ENCODE data around the gene GGTLC2. TPM values are rescaled to one million over a fixed set of nuclear protein-coding genes. Genes with fewer than 3 reads are reported as not detected.

The GGTLC2 gene
- total RNA-seq, 1 donor from 2014 or later = not detected

DNA sequence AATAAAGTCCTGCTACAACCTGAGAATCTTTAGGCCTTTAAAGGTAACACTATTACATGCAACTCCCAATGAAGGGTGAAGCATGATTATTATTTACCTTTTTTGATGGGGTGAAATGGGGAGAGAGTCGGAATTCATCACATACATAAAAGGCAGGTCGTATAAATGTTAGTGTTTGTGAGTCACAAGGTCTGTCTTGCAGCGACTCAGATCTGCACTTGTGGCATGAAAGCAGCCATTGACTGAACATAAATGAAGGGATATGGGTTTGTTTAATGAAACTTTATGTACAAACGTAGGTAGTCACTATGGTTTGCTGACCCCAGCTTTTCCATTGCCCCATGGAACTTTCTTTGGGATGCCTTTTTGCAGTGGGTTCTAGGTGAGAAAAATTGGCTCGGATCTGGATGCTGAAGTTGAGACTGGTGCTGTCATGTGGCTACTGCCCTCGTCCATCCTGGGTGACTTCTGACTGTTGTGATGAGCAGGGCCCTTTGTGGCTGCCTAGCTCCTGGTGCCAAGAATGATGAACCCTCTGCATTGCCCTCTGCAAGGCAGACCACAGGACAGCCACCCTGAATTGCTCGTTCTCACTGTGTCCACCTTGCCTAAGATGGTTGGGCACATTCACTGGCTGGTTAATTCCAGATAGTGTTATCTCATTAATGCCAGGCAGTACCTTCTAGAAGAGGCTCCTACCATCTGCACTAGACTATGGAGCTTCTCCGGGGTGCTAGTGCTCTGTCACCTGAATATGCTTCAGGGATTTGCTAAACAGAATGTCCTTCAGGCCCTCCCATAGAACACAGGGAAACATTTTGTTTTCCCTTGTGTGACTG, 11.3 kb downstream of the GGTLC2 start:
- H3K36me3 Mint-ChIP-seq (ENCODE audit: unreplicated experiment) = no peaks in the 10 kb centered on the region
- DNase-seq (ENCODE audit: extremely low spot score, unreplicated experiment) = no peak
- no peak overlapping the region for H3K4me3 Mint-ChIP-seq (ENCODE audit: unreplicated experiment)
- H3K27ac Mint-ChIP-seq (ENCODE audit: unreplicated experiment) = no peak overlapping the region
- H3K4me1 Mint-ChIP-seq (ENCODE audit: unreplicated experiment) = peaks cover 1% of the 10 kb centered on the region
- H3K27me3 Mint-ChIP-seq (ENCODE audit: unreplicated experiment) = peaks cover 9% of the 10 kb centered on the region
- TF ChIP-seq, protein P1, sequence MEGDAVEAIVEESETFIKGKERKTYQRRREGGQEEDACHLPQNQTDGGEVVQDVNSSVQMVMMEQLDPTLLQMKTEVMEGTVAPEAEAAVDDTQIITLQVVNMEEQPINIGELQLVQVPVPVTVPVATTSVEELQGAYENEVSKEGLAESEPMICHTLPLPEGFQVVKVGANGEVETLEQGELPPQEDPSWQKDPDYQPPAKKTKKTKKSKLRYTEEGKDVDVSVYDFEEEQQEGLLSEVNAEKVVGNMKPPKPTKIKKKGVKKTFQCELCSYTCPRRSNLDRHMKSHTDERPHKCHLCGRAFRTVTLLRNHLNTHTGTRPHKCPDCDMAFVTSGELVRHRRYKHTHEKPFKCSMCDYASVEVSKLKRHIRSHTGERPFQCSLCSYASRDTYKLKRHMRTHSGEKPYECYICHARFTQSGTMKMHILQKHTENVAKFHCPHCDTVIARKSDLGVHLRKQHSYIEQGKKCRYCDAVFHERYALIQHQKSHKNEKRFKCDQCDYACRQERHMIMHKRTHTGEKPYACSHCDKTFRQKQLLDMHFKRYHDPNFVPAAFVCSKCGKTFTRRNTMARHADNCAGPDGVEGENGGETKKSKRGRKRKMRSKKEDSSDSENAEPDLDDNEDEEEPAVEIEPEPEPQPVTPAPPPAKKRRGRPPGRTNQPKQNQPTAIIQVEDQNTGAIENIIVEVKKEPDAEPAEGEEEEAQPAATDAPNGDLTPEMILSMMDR (IDR thresholded peaks at IDR 0.05) = no peak
- no peaks in the 10 kb centered on the region for H3K9me3 Mint-ChIP-seq (ENCODE audit: unreplicated experiment)

DNA sequence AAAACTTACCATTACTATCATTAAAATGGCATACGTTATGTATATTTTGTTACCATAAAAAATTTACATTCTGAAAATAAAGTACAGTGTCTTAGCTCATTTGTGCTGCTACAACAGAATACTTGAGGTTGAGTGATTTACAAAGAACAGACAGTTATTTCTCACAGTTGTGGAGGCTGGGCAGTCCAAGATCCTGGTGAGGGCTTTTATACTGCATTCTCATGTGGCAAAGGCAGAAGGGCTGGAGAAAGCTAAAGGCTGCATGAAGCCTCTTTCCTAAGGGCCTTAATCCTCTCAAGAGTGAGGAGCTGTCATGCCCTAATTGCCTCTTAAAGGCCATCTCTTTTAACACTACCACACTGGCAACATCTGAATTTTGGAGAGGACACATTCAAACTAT, 13.3 kb downstream of the GGTLC2 start:
- Mint-ChIP-seq H3K9me3 (ENCODE audit: unreplicated experiment) (no peaks in the 10 kb centered on the region), H3K4me3 (ENCODE audit: unreplicated experiment) (no peak overlapping the region), H3K4me1 (ENCODE audit: unreplicated experiment) (no peaks in the 10 kb centered on the region), H3K27me3 (ENCODE audit: unreplicated experiment) (peaks cover 11% of the 10 kb centered on the region), H3K36me3 (ENCODE audit: unreplicated experiment) (no peaks in the 10 kb centered on the region), H3K27ac (ENCODE audit: unreplicated experiment) (no peak overlapping the region)
- no peak for DNase-seq (ENCODE audit: extremely low spot score, unreplicated experiment)
- TF ChIP-seq, protein P1 (IDR thresholded peaks at IDR 0.05) = no peak

DNA sequence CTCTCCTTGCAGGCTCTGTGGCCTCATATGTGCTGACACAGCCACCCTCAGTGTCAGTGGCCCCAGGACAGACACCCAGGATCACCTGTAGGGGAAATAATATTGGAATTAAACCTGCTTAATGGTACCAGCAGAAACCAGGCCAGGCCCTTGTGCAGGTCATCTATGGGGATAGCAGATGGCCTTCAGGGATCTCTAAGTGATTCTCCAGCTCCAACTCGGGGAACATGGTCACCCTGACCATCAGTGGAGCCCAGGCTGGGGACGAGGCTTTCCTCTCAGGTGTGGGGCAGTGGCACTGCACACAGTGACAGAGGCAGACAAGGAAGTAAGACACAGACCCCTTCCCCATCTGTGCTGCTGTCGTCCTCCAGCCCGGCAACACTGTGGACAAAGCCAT, 16.9 kb downstream of the GGTLC2 start:
- no peaks in the 10 kb centered on the region for H3K36me3 Mint-ChIP-seq (ENCODE audit: unreplicated experiment)
- TF ChIP-seq, protein P1 (IDR thresholded peaks at IDR 0.05) = no peak
- no peaks in the 10 kb centered on the region for H3K4me1 Mint-ChIP-seq (ENCODE audit: unreplicated experiment)
- H3K27ac Mint-ChIP-seq (ENCODE audit: unreplicated experiment) = no peak overlapping the region
- H3K9me3 Mint-ChIP-seq (ENCODE audit: unreplicated experiment) = no peaks in the 10 kb centered on the region
- DNase-seq (ENCODE audit: extremely low spot score, unreplicated experiment) = no peak
- no peak overlapping the region for H3K4me3 Mint-ChIP-seq (ENCODE audit: unreplicated experiment)
- peaks cover 11% of the 10 kb centered on the region for H3K27me3 Mint-ChIP-seq (ENCODE audit: unreplicated experiment)

DNA sequence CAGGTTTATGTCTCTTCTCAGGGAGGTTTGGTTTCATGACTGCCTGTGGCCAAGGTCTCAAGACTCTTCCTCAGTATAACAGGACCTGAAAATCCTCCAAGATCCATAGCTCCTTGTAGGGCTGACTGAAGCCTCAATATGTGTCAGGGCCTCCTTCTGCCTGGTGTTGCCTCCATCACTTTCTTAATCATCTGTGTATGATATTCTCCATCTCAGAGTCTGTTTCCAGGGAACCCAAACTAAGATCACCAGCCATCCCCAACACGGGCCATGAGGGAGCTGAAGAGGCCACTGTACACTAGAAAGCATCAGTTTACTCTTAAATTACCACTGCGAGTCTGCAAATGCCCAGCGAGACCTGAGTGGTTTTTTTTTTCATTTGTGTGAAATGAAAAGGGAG, 17.7 kb downstream of the GGTLC2 start:
- Mint-ChIP-seq H3K27ac (ENCODE audit: unreplicated experiment) (no peak overlapping the region), H3K9me3 (ENCODE audit: unreplicated experiment) (no peaks in the 10 kb centered on the region), H3K36me3 (ENCODE audit: unreplicated experiment) (no peaks in the 10 kb centered on the region), H3K27me3 (ENCODE audit: unreplicated experiment) (peaks cover 11% of the 10 kb centered on the region), H3K4me1 (ENCODE audit: unreplicated experiment) (no peaks in the 10 kb centered on the region), H3K4me3 (ENCODE audit: unreplicated experiment) (no peak overlapping the region)
- TF ChIP-seq, protein P1 (IDR thresholded peaks at IDR 0.05) = no peak
- DNase-seq (ENCODE audit: extremely low spot score, unreplicated experiment) = no peak

DNA sequence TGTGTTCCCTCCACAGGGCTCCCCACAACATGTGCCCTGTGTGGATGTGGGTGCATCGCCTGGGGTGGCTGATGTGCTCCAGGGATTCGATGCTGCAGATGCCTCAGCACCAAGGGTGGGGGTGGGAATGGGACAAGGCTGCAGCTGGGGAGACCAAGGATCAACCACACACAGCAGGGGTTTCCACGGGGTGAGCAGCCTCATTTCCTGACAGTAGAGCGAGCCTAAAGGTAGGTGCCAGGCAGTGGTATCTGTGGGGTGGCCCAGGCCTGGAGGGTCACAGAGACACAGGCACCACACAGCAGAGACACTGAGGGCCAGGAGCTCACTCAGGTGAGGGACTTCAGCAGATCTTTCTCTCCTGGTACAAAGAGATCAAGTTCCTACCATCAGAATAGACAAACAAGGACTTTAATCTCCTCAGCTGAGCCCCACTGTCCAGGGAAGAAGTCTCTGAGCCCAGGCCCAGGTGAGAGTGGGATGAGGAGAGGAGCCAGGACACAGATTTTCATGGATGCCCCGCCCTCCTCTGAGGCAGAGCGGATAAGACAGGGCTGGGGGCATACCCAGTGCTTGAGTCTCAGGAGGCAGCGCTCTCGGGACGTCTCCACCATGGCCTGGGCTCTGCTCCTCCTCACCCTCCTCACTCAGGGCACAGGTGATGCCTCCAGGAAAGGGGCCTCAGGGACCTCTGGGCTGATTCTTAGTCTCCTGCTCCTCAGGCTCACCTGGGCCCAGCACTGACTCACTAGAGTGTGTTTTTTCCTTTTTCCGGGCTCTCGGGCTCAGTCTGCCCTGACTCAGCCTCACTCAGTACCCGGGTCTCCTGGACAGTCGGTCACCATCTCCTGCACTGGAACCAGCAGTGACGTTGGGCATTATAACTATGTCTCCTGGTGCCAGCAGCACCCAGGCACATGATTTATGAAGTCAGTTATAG, 19.7 kb downstream of the GGTLC2 start:
- Mint-ChIP-seq H3K36me3 (ENCODE audit: unreplicated experiment) (no peaks in the 10 kb centered on the region), H3K27me3 (ENCODE audit: unreplicated experiment) (peaks cover 2% of the 10 kb centered on the region), H3K4me1 (ENCODE audit: unreplicated experiment) (no peaks in the 10 kb centered on the region), H3K27ac (ENCODE audit: unreplicated experiment) (no peak overlapping the region), H3K9me3 (ENCODE audit: unreplicated experiment) (no peaks in the 10 kb centered on the region), H3K4me3 (ENCODE audit: unreplicated experiment) (no peak overlapping the region)
- TF ChIP-seq, protein P1 (IDR thresholded peaks at IDR 0.05) = no peak
- no peak for DNase-seq (ENCODE audit: extremely low spot score, unreplicated experiment)

Measured in osteocyte (in vitro differentiated cells).